WTC11 (cell line): ENCODE measurements around the gene SNTB2. TPM values are rescaled to one million over a fixed set of nuclear protein-coding genes. Genes with fewer than 3 reads are reported as not detected.

Source experiments
- ATAC-seq: fragments of 200-7000 bp; cut with Tn5 transposase; 2 replicates; pipeline ENCODE4 v1.10.0; 2021; ENCODE audit warnings: mild to moderate bottlenecking, moderate library complexity
- Bru-seq: library from RNA; stranded (reverse); fragments of 400-500 nt; gene quantifications from one replicate; lab custom pipeline; 2021; lab: Mats Ljungman, UMichigan
- CTCF ChIA-PET: fragments of 300-600 bp; sonication (Branson Sonifier 250); formaldehyde crosslinking; loops from one replicate; lab custom pipeline; 2021; ENCODE audit warnings: antibody characterized with exemption; lab: Charles Lee
- POLR2A ChIA-PET: fragments of 350-600 bp; sonication (Branson Sonifier 250); formaldehyde crosslinking; loops from one replicate; lab custom pipeline; 2021; ENCODE audit warnings: antibody characterized with exemption; lab: Charles Lee
- DNase-seq: peaks from one replicate; pipeline ENCODE4 v3.0.0; 2021; ENCODE audit warnings: low spot score
- H3K27ac Mint-ChIP-seq: 2 replicates; pipeline ENCODE4 v1.8.0; 2021; ENCODE audit warnings: mixed read lengths
- H3K27me3 Mint-ChIP-seq: 2 replicates; pipeline ENCODE4 v1.8.0; 2021; ENCODE audit warnings: low read depth, mild to moderate bottlenecking, moderate library complexity, mixed read lengths
- H3K36me3 Mint-ChIP-seq: 2 replicates; pipeline ENCODE4 v1.8.0; 2021; ENCODE audit warnings: mixed read lengths
- H3K4me1 Mint-ChIP-seq: 2 replicates; pipeline ENCODE4 v1.8.0; 2022; ENCODE audit warnings: mixed read lengths
- H3K4me3 Mint-ChIP-seq: 2 replicates; pipeline ENCODE4 v1.8.0; 2021; ENCODE audit warnings: mild to moderate bottlenecking, moderate library complexity, mixed read lengths
- H3K9me3 Mint-ChIP-seq: 2 replicates; pipeline ENCODE4 v1.8.0; 2021; ENCODE audit warnings: mixed read lengths
- ARID4B ChIP-seq: sonication (generic); formaldehyde crosslinking; IDR thresholded peaks from 2 replicates; pipeline ENCODE4 v1.8.0; 2023; ENCODE audit warnings: missing genetic modification reagents, mild to moderate bottlenecking, borderline replicate concordance
- CREB1 ChIP-seq: sonication (generic); formaldehyde crosslinking; IDR thresholded peaks from 2 replicates; pipeline ENCODE4 v1.8.0; 2023; ENCODE audit warnings: mild to moderate bottlenecking, missing genetic modification reagents
- FOXJ3 ChIP-seq: sonication (generic); formaldehyde crosslinking; IDR thresholded peaks from 2 replicates; pipeline ENCODE4 v1.9.0; 2021; ENCODE audit warnings: missing genetic modification reagents, mild to moderate bottlenecking, borderline replicate concordance
- FOXK1 ChIP-seq: sonication (generic); formaldehyde crosslinking; IDR thresholded peaks from 2 replicates; pipeline ENCODE4 v1.8.0; 2022; ENCODE audit warnings: mild to moderate bottlenecking, moderate library complexity, missing genetic modification reagents
- GRHL2 ChIP-seq: fragments of 250-450 bp; sonication (Bioruptor Pico); IDR thresholded peaks from 2 replicates; pipeline ENCODE4 v1.8.0; 2022; ENCODE audit warnings: mild to moderate bottlenecking, moderate library complexity; ENCODE audit not compliant: insufficient replicate concordance, severe bottlenecking
- IRF2 ChIP-seq: sonication (generic); formaldehyde crosslinking; IDR thresholded peaks from 2 replicates; pipeline ENCODE4 v1.8.0; 2022; ENCODE audit warnings: low read depth, missing genetic modification reagents, borderline replicate concordance
- JUN ChIP-seq: sonication (generic); formaldehyde crosslinking; IDR thresholded peaks from 2 replicates; pipeline ENCODE4 v1.8.0; 2023; ENCODE audit warnings: mild to moderate bottlenecking, missing genetic modification reagents
- KAT7 ChIP-seq: sonication (generic); formaldehyde crosslinking; IDR thresholded peaks from 2 replicates; pipeline ENCODE4 v1.8.1; 2023; ENCODE audit warnings: missing genetic modification reagents, mild to moderate bottlenecking, borderline replicate concordance
- MXD4 ChIP-seq: fragments of 250-450 bp; sonication (Bioruptor Pico); IDR thresholded peaks from 2 replicates; pipeline ENCODE4 v1.8.0; 2021; ENCODE audit warnings: mild to moderate bottlenecking, moderate library complexity, borderline replicate concordance
- NFYB ChIP-seq: sonication (generic); formaldehyde crosslinking; conservative IDR thresholded peaks from 2 replicates; pipeline ENCODE4 v1.8.0; 2022; ENCODE audit warnings: low read depth, missing genetic modification reagents
- NR2C2 ChIP-seq: sonication (generic); formaldehyde crosslinking; IDR thresholded peaks from 2 replicates; pipeline ENCODE4 v1.8.0; 2022; ENCODE audit warnings: mild to moderate bottlenecking, missing genetic modification reagents
- SMAD4 ChIP-seq: sonication (generic); formaldehyde crosslinking; IDR thresholded peaks from 2 replicates; pipeline ENCODE4 v1.8.0; 2022; ENCODE audit warnings: mild to moderate bottlenecking, missing genetic modification reagents
- TCF7 ChIP-seq: sonication (generic); formaldehyde crosslinking; IDR thresholded peaks from 2 replicates; pipeline ENCODE4 v1.8.0; 2022; ENCODE audit warnings: mild to moderate bottlenecking, low read depth, missing genetic modification reagents, moderate library complexity
- USF1 ChIP-seq: sonication (generic); formaldehyde crosslinking; IDR thresholded peaks from 2 replicates; pipeline ENCODE4 v1.8.0; 2022; ENCODE audit warnings: mild to moderate bottlenecking, missing genetic modification reagents
- ZBTB21 ChIP-seq: sonication (generic); formaldehyde crosslinking; IDR thresholded peaks from 2 replicates; pipeline ENCODE4 v1.8.1; 2023; ENCODE audit warnings: mild to moderate bottlenecking, missing genetic modification reagents, borderline replicate concordance
- ZNF121 ChIP-seq: sonication (generic); formaldehyde crosslinking; IDR thresholded peaks from 2 replicates; pipeline ENCODE4 v1.8.0; 2023; ENCODE audit warnings: missing genetic modification reagents
- ZNF219 ChIP-seq: sonication (generic); formaldehyde crosslinking; IDR thresholded peaks from 2 replicates; pipeline ENCODE4 v1.8.0; 2023; ENCODE audit warnings: missing genetic modification reagents, mild to moderate bottlenecking, borderline replicate concordance
- ZNF232 ChIP-seq: sonication (generic); formaldehyde crosslinking; IDR thresholded peaks from 2 replicates; pipeline ENCODE4 v1.8.0; 2022; ENCODE audit warnings: mild to moderate bottlenecking, missing genetic modification reagents
- ZNF317 ChIP-seq: sonication (generic); formaldehyde crosslinking; IDR thresholded peaks from 2 replicates; pipeline ENCODE4 v1.8.1; 2023; ENCODE audit warnings: low read depth, mild to moderate bottlenecking, moderate library complexity, missing genetic modification reagents, borderline replicate concordance
- ZNF396 ChIP-seq: fragments of 250-450 bp; sonication (Bioruptor Pico); IDR thresholded peaks from 2 replicates; pipeline ENCODE4 v1.8.0; 2021; ENCODE audit warnings: mild to moderate bottlenecking, moderate library complexity, borderline replicate concordance
- long read RNA-seq, 3 experiments: library from RNA in 1 of 3; library from capped mRNA in 1 of 3; library from polyadenylated mRNA in 1 of 3; unstranded in 2 of 3; stranded (forward) in 1 of 3; transcript quantifications; one replicate each; pipeline ENCODE4 v2.0.0, GENCODE V29; 2021
- total RNA-seq: library from RNA; stranded (reverse); gene quantifications from 3 replicates; pipeline ENCODE4 v1.2.3, GENCODE V29; 2021
- TF ChIP-seq, protein P1 (sequence below): sonication (generic); formaldehyde crosslinking; IDR thresholded peaks from 2 replicates; pipeline ENCODE4 v1.8.0; 2022; ENCODE audit warnings: mild to moderate bottlenecking, missing genetic modification reagents
- TF ChIP-seq, protein P2 (sequence below): sonication (generic); formaldehyde crosslinking; IDR thresholded peaks from 2 replicates; pipeline ENCODE4 v1.8.1; 2022; ENCODE audit warnings: low read depth, missing genetic modification reagents, borderline replicate concordance
- TF ChIP-seq, protein P3 (sequence below): sonication (generic); formaldehyde crosslinking; IDR thresholded peaks from 2 replicates; pipeline ENCODE4 v1.8.0; 2022; ENCODE audit warnings: missing genetic modification reagents

Gene SNTB2
- total RNA-seq (21.0 to 23.7 TPM (median 23.7 TPM) in 3 replicates), Bru-seq, nascent RNA (percentile 67 among the genes with signal in this experiment)
- long read RNA-seq, experiment 1, full-length matches to known transcripts = 30 of 38 reads
- long read RNA-seq, experiment 1, partial matches to known transcripts = 1 of 38 reads
- long read RNA-seq, experiment 1, other reads (novel, unspliced or antisense) = 7 of 38 reads
- long read RNA-seq, experiment 2, full-length matches to known transcripts = 1 of 3 reads
- long read RNA-seq, experiment 2, partial matches to known transcripts = 2 of 3 reads
- long read RNA-seq, experiment 2, other reads (novel, unspliced or antisense) = 0 of 3 reads
- long read RNA-seq, experiment 3 = 0 reads

DNA sequence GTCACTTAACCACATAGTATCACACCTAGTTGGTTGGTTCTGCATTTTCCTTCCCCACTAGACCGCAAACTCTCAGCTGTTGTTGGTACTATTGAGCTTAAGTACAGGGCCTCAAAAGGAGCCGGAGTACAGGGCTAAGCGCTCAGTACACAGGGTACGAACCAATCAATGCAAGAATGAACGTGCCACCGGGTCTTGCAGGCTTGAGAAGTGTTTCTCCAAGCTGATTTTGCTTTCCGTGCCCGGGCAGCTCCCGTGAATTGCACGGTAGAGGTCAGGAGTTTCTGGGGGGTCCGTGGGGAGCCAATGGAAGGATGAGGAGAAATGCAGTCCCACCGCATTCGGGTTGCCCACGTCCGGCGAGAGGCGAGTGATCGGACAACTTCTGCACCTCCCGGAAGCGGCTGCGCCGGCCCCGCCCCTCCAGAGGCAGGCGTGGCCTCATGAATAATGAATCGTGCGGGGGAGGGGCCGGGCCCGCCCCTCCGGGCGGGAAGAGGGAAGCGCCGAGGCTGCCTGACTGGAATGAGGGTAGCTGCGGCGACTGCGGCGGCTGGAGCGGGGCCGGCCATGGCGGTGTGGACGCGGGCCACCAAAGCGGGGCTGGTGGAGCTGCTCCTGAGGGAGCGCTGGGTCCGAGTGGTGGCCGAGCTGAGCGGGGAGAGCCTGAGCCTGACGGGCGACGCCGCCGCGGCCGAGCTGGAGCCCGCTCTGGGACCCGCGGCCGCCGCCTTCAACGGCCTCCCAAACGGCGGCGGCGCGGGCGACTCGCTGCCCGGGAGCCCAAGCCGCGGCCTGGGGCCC is at the start of gene SNTB2:
SNTB2 (plus strand) TSS at position 523 of the 804 bp plus-strand sequence; CDS start at position 526, 3 bp downstream.
- ATAC-seq (peak; percentile 94), DNase-seq (peak; percentile 95)
- POLR2A ChIA-PET = interaction anchor here (0.6 to 1.2 kb wide), 3 partner anchors 21 to 55 kb away, joined by 3 to 6 read pairs (median 4); no protein-coding TSS in a partner anchor
- peak within 1 kb of the TSS; percentile 91 for H3K27ac Mint-ChIP-seq
- H3K4me1 Mint-ChIP-seq = peaks cover 24% of the 10 kb centered on the region
- CTCF ChIA-PET = interaction anchor here (1.4 to 2.6 kb wide), 2 partner anchors 37 to 339 kb away, joined by 4 to 18 read pairs; no protein-coding TSS in a partner anchor
- H3K27me3 Mint-ChIP-seq = no peaks in the 10 kb centered on the region
- peak within 1 kb of the TSS; percentile 93 for H3K4me3 Mint-ChIP-seq
- H3K9me3 Mint-ChIP-seq = no peaks in the 10 kb centered on the region
- peaks cover 5% of the 10 kb centered on the region for H3K36me3 Mint-ChIP-seq
- TF ChIP-seq NFYB (CRISPR knock-in tag) (no peak; the same call in 1 of the 2 replicates), ZNF219 (CRISPR knock-in tag) (no peak), KAT7 (CRISPR knock-in tag) (no peak), GRHL2 (CRISPR knock-in tag) (no peak), ZNF121 (CRISPR knock-in tag) (no peak), NR2C2 (CRISPR knock-in tag) (no peak), ZNF232 (no peak), ZBTB21 (CRISPR knock-in tag) (peak; percentile 49; the same call in 1 of the 2 replicates), JUN (CRISPR knock-in tag) (no peak), FOXK1 (peak; percentile 41; the same call in 1 of the 2 replicates), CREB1 (CRISPR knock-in tag) (no peak), FOXJ3 (no peak), ARID4B (CRISPR knock-in tag) (0 out of 2 replicates have a peak, but pooled peaks have one; percentile 38), MXD4 (CRISPR knock-in tag) (no peak), ZNF317 (no peak), TCF7 (CRISPR knock-in tag) (no peak), SMAD4 (CRISPR knock-in tag) (0 out of 2 replicates have a peak, but pooled peaks have one; percentile 38), ZNF396 (CRISPR knock-in tag) (no peak), USF1 (CRISPR knock-in tag) (no peak), IRF2 (no peak)
- TF ChIP-seq, protein P1, sequence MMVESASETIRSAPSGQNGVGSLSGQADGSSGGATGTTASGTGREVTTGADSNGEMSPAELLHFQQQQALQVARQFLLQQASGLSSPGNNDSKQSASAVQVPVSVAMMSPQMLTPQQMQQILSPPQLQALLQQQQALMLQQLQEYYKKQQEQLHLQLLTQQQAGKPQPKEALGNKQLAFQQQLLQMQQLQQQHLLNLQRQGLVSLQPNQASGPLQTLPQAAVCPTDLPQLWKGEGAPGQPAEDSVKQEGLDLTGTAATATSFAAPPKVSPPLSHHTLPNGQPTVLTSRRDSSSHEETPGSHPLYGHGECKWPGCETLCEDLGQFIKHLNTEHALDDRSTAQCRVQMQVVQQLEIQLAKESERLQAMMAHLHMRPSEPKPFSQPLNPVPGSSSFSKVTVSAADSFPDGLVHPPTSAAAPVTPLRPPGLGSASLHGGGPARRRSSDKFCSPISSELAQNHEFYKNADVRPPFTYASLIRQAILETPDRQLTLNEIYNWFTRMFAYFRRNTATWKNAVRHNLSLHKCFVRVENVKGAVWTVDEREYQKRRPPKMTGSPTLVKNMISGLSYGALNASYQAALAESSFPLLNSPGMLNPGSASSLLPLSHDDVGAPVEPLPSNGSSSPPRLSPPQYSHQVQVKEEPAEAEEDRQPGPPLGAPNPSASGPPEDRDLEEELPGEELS (CRISPR knock-in tag) = no peak
- TF ChIP-seq, protein P2, sequence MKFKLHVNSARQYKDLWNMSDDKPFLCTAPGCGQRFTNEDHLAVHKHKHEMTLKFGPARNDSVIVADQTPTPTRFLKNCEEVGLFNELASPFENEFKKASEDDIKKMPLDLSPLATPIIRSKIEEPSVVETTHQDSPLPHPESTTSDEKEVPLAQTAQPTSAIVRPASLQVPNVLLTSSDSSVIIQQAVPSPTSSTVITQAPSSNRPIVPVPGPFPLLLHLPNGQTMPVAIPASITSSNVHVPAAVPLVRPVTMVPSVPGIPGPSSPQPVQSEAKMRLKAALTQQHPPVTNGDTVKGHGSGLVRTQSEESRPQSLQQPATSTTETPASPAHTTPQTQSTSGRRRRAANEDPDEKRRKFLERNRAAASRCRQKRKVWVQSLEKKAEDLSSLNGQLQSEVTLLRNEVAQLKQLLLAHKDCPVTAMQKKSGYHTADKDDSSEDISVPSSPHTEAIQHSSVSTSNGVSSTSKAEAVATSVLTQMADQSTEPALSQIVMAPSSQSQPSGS (CRISPR knock-in tag) = no peak
- TF ChIP-seq, protein P3, sequence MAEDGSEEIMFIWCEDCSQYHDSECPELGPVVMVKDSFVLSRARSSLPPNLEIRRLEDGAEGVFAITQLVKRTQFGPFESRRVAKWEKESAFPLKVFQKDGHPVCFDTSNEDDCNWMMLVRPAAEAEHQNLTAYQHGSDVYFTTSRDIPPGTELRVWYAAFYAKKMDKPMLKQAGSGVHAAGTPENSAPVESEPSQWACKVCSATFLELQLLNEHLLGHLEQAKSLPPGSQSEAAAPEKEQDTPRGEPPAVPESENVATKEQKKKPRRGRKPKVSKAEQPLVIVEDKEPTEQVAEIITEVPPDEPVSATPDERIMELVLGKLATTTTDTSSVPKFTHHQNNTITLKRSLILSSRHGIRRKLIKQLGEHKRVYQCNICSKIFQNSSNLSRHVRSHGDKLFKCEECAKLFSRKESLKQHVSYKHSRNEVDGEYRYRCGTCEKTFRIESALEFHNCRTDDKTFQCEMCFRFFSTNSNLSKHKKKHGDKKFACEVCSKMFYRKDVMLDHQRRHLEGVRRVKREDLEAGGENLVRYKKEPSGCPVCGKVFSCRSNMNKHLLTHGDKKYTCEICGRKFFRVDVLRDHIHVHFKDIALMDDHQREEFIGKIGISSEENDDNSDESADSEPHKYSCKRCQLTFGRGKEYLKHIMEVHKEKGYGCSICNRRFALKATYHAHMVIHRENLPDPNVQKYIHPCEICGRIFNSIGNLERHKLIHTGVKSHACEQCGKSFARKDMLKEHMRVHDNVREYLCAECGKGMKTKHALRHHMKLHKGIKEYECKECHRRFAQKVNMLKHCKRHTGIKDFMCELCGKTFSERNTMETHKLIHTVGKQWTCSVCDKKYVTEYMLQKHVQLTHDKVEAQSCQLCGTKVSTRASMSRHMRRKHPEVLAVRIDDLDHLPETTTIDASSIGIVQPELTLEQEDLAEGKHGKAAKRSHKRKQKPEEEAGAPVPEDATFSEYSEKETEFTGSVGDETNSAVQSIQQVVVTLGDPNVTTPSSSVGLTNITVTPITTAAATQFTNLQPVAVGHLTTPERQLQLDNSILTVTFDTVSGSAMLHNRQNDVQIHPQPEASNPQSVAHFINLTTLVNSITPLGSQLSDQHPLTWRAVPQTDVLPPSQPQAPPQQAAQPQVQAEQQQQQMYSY = no peak
